Measurements from ENCODE around the gene RGS9BP. TPM values are rescaled to one million over a fixed set of nuclear protein-coding genes. Genes with fewer than 3 reads are reported as not detected.

The RGS9BP gene
- total RNA-seq, 1 donor from 2014 or later, result not detected

DNA sequence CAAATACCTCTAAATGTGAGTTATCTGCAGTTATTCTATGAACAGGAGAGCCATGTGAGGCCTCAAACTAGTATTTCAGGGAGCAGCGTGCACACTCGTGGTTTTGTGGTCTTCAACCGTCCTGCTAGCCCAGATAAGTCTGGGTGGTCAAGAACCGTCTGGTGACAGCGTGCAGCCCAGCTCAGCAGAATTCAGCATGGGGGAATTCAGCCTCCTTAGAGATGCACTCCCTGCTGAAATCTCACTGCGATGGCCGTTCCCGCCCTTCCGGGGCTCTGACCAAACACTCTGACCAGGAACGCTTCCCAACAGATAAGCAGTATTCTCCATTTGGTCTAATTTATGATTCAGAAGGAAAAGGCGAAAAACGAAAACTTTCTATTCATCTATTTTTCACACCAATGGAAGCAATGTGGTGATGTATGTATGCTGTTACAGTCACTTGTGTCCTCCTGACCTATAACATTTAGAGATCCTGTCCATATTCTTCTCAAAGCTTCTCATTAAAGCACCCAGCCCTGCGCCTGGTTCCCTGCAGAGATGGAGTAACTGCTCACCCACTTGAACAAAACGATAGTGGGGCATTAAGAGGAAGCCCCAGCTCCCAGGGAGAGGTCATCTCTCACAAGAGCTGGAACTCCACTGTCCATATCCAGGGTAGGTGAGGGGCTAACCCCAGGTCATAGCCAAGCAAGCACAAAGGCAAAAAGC lies 3.6 kb upstream of the RGS9BP start:
- no peaks in the 10 kb centered on the region for H3K9me3 ChIP-seq (ENCODE audit: low read depth)

DNA sequence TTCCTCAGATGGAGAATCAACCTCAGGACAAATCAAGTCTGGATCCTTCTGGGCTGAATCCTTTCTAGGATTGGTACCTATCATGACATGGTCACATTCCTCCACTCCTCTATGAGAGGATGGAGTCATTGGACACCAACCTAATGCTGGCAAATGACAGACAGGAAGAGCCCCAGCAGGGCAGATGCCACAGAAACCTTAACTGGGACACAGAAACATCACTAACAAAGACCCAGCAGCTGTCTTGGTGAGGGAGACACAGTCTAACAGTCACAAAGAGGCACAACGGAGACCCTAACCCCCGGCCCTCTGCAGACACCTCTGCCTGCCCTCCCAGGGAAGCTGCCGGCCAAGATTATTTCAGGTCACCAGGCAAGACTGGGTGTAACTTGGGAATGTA lies 2.8 kb upstream of the RGS9BP start:
- Mint-ChIP-seq H3K4me3 (peak overlapping the region; percentile 75), H3K27me3 (ENCODE audit: insufficient read depth, low read depth) (peaks cover 26% of the 10 kb centered on the region), H3K4me1 (peaks cover 28% of the 10 kb centered on the region), H3K36me3 (peaks cover 4% of the 10 kb centered on the region), H3K27ac (no peak overlapping the region), H3K9me3 (no peaks in the 10 kb centered on the region)
- H3K27ac ChIP-seq, result no peak overlapping the region
- H3K27me3 ChIP-seq, result peaks cover 49% of the 10 kb centered on the region
- peaks cover 33% of the 10 kb centered on the region for H3K79me2 ChIP-seq (ENCODE audit: low read depth)
- H3K4me2 ChIP-seq, result no peak overlapping the region
- H3K9me3 ChIP-seq (ENCODE audit: low read depth), result no peaks in the 10 kb centered on the region
- no peak overlapping the region for H2AFZ ChIP-seq (replicated peaks)
- H4K20me1 ChIP-seq (ENCODE audit: low read depth), result peaks cover 73% of the 10 kb centered on the region
- no peak overlapping the region for H3K9ac ChIP-seq
- peaks cover 10% of the 10 kb centered on the region for H3K4me1 ChIP-seq
- H3F3A ChIP-seq (ENCODE audit: low read depth), result peaks cover 14% of the 10 kb centered on the region
- H3K4me3 ChIP-seq, result no peak overlapping the region
- no peak for DNase-seq (ENCODE audit: low spot score)
- no peaks in the 10 kb centered on the region for H3K36me3 ChIP-seq
- TF ChIP-seq EZH2 (IDR thresholded peaks at IDR 0.05) (no peak), EZH2phosphoT487 (IDR thresholded peaks at IDR 0.05) (no peak)
- TF ChIP-seq, protein P1, sequence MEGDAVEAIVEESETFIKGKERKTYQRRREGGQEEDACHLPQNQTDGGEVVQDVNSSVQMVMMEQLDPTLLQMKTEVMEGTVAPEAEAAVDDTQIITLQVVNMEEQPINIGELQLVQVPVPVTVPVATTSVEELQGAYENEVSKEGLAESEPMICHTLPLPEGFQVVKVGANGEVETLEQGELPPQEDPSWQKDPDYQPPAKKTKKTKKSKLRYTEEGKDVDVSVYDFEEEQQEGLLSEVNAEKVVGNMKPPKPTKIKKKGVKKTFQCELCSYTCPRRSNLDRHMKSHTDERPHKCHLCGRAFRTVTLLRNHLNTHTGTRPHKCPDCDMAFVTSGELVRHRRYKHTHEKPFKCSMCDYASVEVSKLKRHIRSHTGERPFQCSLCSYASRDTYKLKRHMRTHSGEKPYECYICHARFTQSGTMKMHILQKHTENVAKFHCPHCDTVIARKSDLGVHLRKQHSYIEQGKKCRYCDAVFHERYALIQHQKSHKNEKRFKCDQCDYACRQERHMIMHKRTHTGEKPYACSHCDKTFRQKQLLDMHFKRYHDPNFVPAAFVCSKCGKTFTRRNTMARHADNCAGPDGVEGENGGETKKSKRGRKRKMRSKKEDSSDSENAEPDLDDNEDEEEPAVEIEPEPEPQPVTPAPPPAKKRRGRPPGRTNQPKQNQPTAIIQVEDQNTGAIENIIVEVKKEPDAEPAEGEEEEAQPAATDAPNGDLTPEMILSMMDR (IDR thresholded peaks at IDR 0.05), result no peak

More for the DNA sequence above, 3.6 kb upstream of the RGS9BP start:
- Histone ChIP-seq H4K20me1 (ENCODE audit: low read depth) (peaks cover 71% of the 10 kb centered on the region), H3K79me2 (ENCODE audit: low read depth) (peaks cover 35% of the 10 kb centered on the region), H2AFZ (replicated peaks) (no peak overlapping the region), H3K4me3 (no peak overlapping the region), H3K4me2 (no peak overlapping the region), H3K9ac (no peak overlapping the region), H3K27ac (no peak overlapping the region), H3F3A (ENCODE audit: low read depth) (peaks cover 6% of the 10 kb centered on the region), H3K4me1 (peaks cover 5% of the 10 kb centered on the region), H3K27me3 (peaks cover 43% of the 10 kb centered on the region), H3K36me3 (no peaks in the 10 kb centered on the region)
- Mint-ChIP-seq H3K4me1 (peaks cover 20% of the 10 kb centered on the region), H3K4me3 (no peak overlapping the region), H3K9me3 (no peaks in the 10 kb centered on the region), H3K27me3 (ENCODE audit: insufficient read depth, low read depth) (peaks cover 19% of the 10 kb centered on the region), H3K27ac (no peak overlapping the region), H3K36me3 (peaks cover 4% of the 10 kb centered on the region)
- no peak for DNase-seq (ENCODE audit: low spot score)
- TF ChIP-seq EZH2phosphoT487 (IDR thresholded peaks at IDR 0.05) (no peak), EZH2 (IDR thresholded peaks at IDR 0.05) (no peak)
- TF ChIP-seq, protein P1 (IDR thresholded peaks at IDR 0.05), result no peak

DNA sequence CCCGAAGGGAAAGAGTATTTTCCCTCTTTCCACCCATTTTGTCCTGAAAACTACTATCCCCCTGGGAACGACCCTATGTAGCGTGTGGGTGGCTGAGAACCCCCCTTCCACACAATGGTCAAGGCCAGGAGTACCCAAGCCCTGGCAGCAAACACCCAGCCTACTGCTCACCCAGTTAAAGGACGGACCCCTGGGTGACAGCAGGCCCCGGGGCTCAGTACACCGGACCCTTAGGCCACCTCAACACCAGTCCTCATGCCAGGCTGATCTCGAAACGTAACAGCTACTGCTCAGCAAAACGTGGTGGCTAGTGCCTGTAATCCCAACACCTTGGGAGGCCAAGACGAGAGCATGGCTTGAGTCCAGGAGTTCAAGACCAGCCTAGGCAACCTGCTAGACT lies 2.1 kb upstream of the RGS9BP start:
- Mint-ChIP-seq H3K4me1 (peaks cover 29% of the 10 kb centered on the region), H3K4me3 (peak overlapping the region; percentile 95), H3K27ac (no peak overlapping the region), H3K36me3 (peaks cover 4% of the 10 kb centered on the region), H3K27me3 (ENCODE audit: insufficient read depth, low read depth) (peaks cover 26% of the 10 kb centered on the region), H3K9me3 (no peaks in the 10 kb centered on the region)
- H4K20me1 ChIP-seq (ENCODE audit: low read depth), result peaks cover 69% of the 10 kb centered on the region
- TF ChIP-seq, protein P1 (IDR thresholded peaks at IDR 0.05), result no peak
- no peak for TF ChIP-seq EZH2 (IDR thresholded peaks at IDR 0.05)
- no peak for TF ChIP-seq EZH2phosphoT487 (IDR thresholded peaks at IDR 0.05)
- H3K27me3 ChIP-seq, result peaks cover 54% of the 10 kb centered on the region
- no peak overlapping the region for H2AFZ ChIP-seq (replicated peaks)
- no peak overlapping the region for H3K9ac ChIP-seq
- DNase-seq (ENCODE audit: low spot score), result no peak
- H3K36me3 ChIP-seq, result no peaks in the 10 kb centered on the region
- H3K27ac ChIP-seq, result no peak overlapping the region
- peaks cover 32% of the 10 kb centered on the region for H3K79me2 ChIP-seq (ENCODE audit: low read depth)
- no peaks in the 10 kb centered on the region for H3K9me3 ChIP-seq (ENCODE audit: low read depth)
- peaks cover 19% of the 10 kb centered on the region for H3F3A ChIP-seq (ENCODE audit: low read depth)
- H3K4me3 ChIP-seq, result no peak overlapping the region
- no peak overlapping the region for H3K4me2 ChIP-seq
- H3K4me1 ChIP-seq, result peaks cover 12% of the 10 kb centered on the region

All from neural progenitor cell (in vitro differentiated cells).